ENCODE data around the gene INSIG1.

- TF ChIP-seq CTCF (IDR thresholded peaks at IDR 0.05) = no peak
- TF ChIP-seq POLR2A (IDR thresholded peaks at IDR 0.05) = no peak
Measured at GRCh38 chr7:155277385-155277994, 20.2 kb upstream of the INSIG1 start.

Measured in adrenal gland (tissue), 5 donors.